SK-N-DZ (cell line): ENCODE results near the gene WNT3A.

Experiments used
- small RNA-seq, 2 experiments: library from RNA; depleted of rRNA; stranded (forward); fragments of <200 nt; gene quantifications; one replicate each; pipeline ENCODE3, GENCODE V24; 2014

The WNT3A gene

Small RNA genes lying within 50 kb of the gene (small RNA-seq; reads per million reads assigned to genes)
- gene SEPT14P17, result 0 reads per million in 2 experiments
